Suprapubic skin (tissue), 4 donors: Measurements from ENCODE around the gene HDLBP. TPM values are rescaled to one million over a fixed set of nuclear protein-coding genes. Genes with fewer than 3 reads are reported as not detected.

Experiments used
- DNase-seq, 2 donors: peaks; one replicate each; pipeline ENCODE4 v3.0.0-alpha.2; 2019; ENCODE audit warnings: low spot score in 2 of 2
- H3K27ac ChIP-seq: fragments of 200-600 bp; sonication (generic); one replicate; pipeline ENCODE4 v1.5.1; 2019
- H3K27me3 ChIP-seq: fragments of 200-600 bp; sonication (generic); one replicate; pipeline ENCODE4 v1.5.1; 2019
- H3K36me3 ChIP-seq: fragments of 200-600 bp; sonication (generic); one replicate; pipeline ENCODE4 v1.5.1; 2019
- H3K4me1 ChIP-seq: fragments of 200-600 bp; sonication (generic); one replicate; pipeline ENCODE4 v1.5.1; 2019
- H3K4me3 ChIP-seq: fragments of 200-600 bp; sonication (generic); one replicate; pipeline ENCODE4 v1.5.1; 2019; ENCODE audit warnings: mild to moderate bottlenecking
- H3K9me3 ChIP-seq: fragments of 200-600 bp; sonication (generic); one replicate; pipeline ENCODE4 v1.5.1; 2019
- CTCF ChIP-seq, 2 donors: fragments of 200-600 bp in 1 of 2; fragments of 450-650 bp in 1 of 2; sonication (generic) in 1 of 2; IDR thresholded peaks; one replicate each; pipeline ENCODE4 v1.5.1; 2016 to 2019; ENCODE audit warnings: antibody characterized with exemption in 2 of 2, mild to moderate bottlenecking in 1 of 2, moderate library complexity in 1 of 2
- EP300 ChIP-seq: sonication (generic); formaldehyde crosslinking; IDR thresholded peaks from one replicate; pipeline ENCODE4 v1.6.1; 2017; ENCODE audit warnings: antibody characterized with exemption
- POLR2A ChIP-seq, 2 donors: fragments of 450-650 bp; IDR thresholded peaks; one replicate each; pipeline ENCODE4 v1.6.1; 2017; ENCODE audit warnings: antibody characterized with exemption in 2 of 2, mild to moderate bottlenecking in 2 of 2, moderate library complexity in 2 of 2
- POLR2AphosphoS5 ChIP-seq, 3 donors: sonication (generic); formaldehyde crosslinking; IDR thresholded peaks; one replicate each; pipeline ENCODE4 v1.6.1; 2017; ENCODE audit warnings: antibody characterized with exemption in 3 of 3
- WGBS: methylation state at CpG from one replicate; pipeline ENCODE4 v1.1.5; 2018; 5-methylcytosine and 5-hydroxymethylcytosine counted together
- total RNA-seq, 4 donors: library from RNA; depleted of rRNA; stranded (reverse); fragments of >200 nt; gene quantifications; one replicate each; pipeline ENCODE4 v1.1.0, GENCODE V29; 2016

Gene HDLBP
- total RNA-seq, 4 donors from 2014 or later, result 263 to 400 (median 287) TPM

DNA sequence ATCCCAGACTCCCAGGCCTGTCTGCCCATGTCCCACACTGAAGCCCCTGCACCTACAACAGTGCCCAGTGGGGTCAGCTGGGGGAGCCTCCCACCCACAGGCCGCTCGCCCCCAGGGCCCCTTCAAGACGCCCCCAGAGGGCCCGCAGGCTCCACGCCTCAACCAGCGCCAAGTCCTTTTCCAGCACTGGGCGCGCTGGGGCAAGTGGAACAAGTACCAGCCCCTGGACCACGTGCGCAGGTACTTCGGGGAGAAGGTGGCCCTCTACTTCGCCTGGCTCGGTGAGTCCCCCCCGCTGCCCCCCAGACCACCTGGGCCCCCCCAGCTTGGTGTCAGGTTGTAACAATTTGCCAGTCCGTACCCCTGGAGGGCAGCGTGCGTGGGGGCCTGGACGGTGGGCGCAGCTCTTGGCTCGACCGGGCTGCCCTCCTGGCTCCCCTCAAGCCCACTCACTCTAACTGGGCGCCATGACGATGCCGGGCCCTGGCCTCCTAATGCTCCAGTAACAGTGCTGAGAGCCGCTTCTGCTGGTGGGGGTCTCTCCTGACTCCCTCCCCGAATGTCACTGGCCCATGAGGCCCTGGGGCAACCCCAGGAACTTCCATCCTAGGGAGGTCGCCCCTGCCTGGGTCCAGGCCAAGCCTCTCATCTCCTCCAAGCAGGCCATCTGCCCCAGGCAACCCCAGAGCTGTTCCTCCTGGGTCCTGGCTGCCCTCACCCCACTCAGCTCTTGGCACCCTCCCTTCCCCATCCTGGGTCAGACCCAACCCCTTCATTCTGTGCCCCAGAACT, 112.1 kb downstream of the HDLBP start:
- DNase-seq, result no peak
- 72% methylated on average over 13 of the region's 27 CpGs for WGBS
- TF ChIP-seq POLR2AphosphoS5 (IDR thresholded peaks at IDR 0.05), result no peak
- TF ChIP-seq EP300, result no peak
- no peak for TF ChIP-seq POLR2A (IDR thresholded peaks at IDR 0.05)
- no peak for TF ChIP-seq CTCF (IDR thresholded peaks at IDR 0.05)
- no peaks in the 10 kb centered on the region for H3K27me3 ChIP-seq
- H3K36me3 ChIP-seq, result no peaks in the 10 kb centered on the region
- no peaks in the 10 kb centered on the region for H3K9me3 ChIP-seq
- no peak overlapping the region for H3K27ac ChIP-seq
- no peak overlapping the region for H3K4me3 ChIP-seq
- no peaks in the 10 kb centered on the region for H3K4me1 ChIP-seq

- no peaks in the 10 kb centered on the region for H3K9me3 ChIP-seq
- no peak overlapping the region for H3K4me3 ChIP-seq
- H3K4me1 ChIP-seq, result no peaks in the 10 kb centered on the region
- H3K27me3 ChIP-seq, result no peaks in the 10 kb centered on the region
- no peak overlapping the region for H3K27ac ChIP-seq
- H3K36me3 ChIP-seq, result no peaks in the 10 kb centered on the region
- TF ChIP-seq CTCF (IDR thresholded peaks at IDR 0.05), result no peak
- no peak for TF ChIP-seq EP300
- WGBS, result 100% methylated on average over 2 of the region's 9 CpGs
- no peak for DNase-seq
Measured at GRCh38 chr2:241202681-241203080, 112.8 kb downstream of the HDLBP start.

DNA sequence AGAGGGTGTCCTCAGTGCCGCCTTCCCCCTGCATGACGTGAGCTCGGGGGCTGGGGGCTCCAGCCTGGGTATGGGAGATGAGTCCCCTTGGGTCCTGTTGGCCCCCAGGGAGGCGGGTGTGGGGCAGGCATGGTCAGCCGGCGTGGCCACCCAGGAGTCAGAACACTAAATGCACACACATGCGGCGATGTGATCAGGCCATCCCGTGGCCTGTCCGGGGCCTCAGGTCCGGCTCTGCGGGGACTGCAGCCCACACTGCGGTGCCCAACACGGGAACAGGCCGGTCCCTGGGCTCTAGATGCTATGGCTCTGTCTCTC, 113.2 kb downstream of the HDLBP start:
- Histone ChIP-seq H3K4me3 (no peak overlapping the region), H3K9me3 (no peaks in the 10 kb centered on the region), H3K27ac (no peak overlapping the region), H3K27me3 (no peaks in the 10 kb centered on the region), H3K4me1 (no peaks in the 10 kb centered on the region), H3K36me3 (no peaks in the 10 kb centered on the region)
- 100% methylated on average over 5 of the region's 15 CpGs for WGBS
- TF ChIP-seq CTCF (IDR thresholded peaks at IDR 0.05) (no peak), POLR2A (IDR thresholded peaks at IDR 0.05) (no peak), POLR2AphosphoS5 (IDR thresholded peaks at IDR 0.05) (no peak), EP300 (no peak)
- DNase-seq, result no peak

DNA sequence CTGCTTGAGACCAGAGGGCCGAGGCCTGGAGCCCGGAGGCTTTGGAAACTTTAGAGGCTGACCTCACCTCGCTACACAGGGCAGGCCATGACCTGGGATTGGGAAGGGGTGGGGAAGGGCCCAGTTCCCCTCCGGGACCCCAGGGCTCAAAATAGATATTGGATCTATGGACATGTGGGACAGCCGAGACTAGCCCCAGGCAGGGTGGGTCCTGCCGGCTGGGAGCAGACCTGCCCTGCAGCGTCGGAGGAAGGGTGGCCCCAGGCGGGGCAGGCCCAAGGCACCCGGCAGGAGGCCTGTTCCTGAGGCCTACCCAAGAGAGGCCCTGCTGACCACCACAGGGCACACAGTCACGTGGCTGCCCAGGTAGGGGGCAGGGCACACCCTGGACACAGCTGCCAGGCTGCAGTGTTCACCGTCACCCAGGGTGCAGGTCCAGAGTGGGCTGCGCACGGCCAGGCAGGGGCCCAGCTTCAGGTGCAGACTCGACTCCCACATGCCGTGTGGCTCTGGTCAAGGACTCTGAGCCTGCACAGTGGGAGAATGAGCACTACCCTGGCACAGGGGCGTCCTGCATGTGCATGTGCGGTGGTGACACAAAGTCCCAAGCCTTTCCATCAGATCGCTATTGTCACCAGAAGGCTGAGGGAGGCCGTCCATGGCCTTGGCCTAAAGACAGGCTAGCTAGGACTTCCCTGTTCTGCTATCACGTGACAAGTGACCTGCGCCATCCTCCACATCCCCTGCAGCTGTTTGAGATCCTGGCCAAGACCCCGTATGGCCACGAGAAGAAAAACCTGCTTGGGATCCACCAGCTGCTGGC, 113.8 kb downstream of the HDLBP start:
- 83% methylated on average over 7 of the region's 24 CpGs for WGBS
- no peaks in the 10 kb centered on the region for H3K4me1 ChIP-seq
- no peaks in the 10 kb centered on the region for H3K27me3 ChIP-seq
- DNase-seq, result no peak
- H3K36me3 ChIP-seq, result no peaks in the 10 kb centered on the region
- no peak overlapping the region for H3K27ac ChIP-seq
- H3K9me3 ChIP-seq, result no peaks in the 10 kb centered on the region
- H3K4me3 ChIP-seq, result no peak overlapping the region
- no peak for TF ChIP-seq POLR2A (IDR thresholded peaks at IDR 0.05)
- no peak for TF ChIP-seq EP300
- TF ChIP-seq CTCF (IDR thresholded peaks at IDR 0.05), result no peak
- TF ChIP-seq POLR2AphosphoS5 (IDR thresholded peaks at IDR 0.05), result no peak

- no peak overlapping the region for H3K27ac ChIP-seq
- TF ChIP-seq POLR2A (IDR thresholded peaks at IDR 0.05), result no peak
- no peak for TF ChIP-seq EP300
- TF ChIP-seq CTCF (IDR thresholded peaks at IDR 0.05), result no peak
- no peak for TF ChIP-seq POLR2AphosphoS5 (IDR thresholded peaks at IDR 0.05)
Measured at GRCh38 chr2:241200822-241201395, 114.6 kb downstream of the HDLBP start.

More at GRCh38 chr2:241200822-241201395, 114.6 kb downstream of the HDLBP start:
- Histone ChIP-seq H3K4me1 (no peaks in the 10 kb centered on the region), H3K36me3 (no peaks in the 10 kb centered on the region), H3K4me3 (no peak overlapping the region), H3K27me3 (no peaks in the 10 kb centered on the region), H3K9me3 (no peaks in the 10 kb centered on the region)
- 89% methylated on average over 18 of the region's 21 CpGs for WGBS
- DNase-seq, result no peak
